ENCODE results near the gene CRYGC.

GRCh38 chr2:208136716-208137094 is 7.1 kb upstream of the CRYGC start:
- TF ChIP-seq POLR2A (IDR thresholded peaks at IDR 0.05) (no peak), CTCF (IDR thresholded peaks at IDR 0.05) (no peak), EP300 (IDR thresholded peaks at IDR 0.05) (no peak)

All from ovary (tissue), 3 donors.